HG03025 (cell line): ENCODE measurements around the gene ADD3.
"Not testable (repeated sequence)": the region's sequence is repeated elsewhere in the genome, so short reads cannot be mapped to it uniquely, and the experiment has no call there.

ENCODE experiments used
- ATAC-seq: cut with Tn5 transposase; IDR thresholded peaks from one replicate; pipeline ENCODE4 v1.9.1; 2021; ENCODE audit warnings: mild to moderate bottlenecking, moderate library complexity; ENCODE audit not compliant: unreplicated experiment, low FRiP score

Gene ADD3

DNA sequence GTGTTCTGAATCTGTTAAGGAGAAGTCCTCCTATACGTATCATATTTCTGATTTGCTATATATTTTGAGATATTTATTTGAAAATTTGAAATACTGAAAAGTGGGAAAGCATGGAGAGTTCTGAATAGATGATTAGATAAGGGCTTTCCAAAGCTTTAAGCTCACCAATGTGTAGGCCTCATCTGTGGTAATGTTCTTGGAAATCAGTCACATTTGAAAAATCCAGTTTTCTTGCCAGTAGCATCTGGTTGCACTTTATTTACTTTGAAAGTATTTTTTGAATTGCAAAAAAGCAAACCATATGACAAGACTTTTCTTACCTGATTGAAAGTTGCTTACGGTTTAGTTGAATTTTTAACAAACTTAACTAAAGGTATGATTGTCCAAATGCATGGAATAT lies 21.7 kb downstream of the ADD3 start:
- ATAC-seq = no peak

DNA sequence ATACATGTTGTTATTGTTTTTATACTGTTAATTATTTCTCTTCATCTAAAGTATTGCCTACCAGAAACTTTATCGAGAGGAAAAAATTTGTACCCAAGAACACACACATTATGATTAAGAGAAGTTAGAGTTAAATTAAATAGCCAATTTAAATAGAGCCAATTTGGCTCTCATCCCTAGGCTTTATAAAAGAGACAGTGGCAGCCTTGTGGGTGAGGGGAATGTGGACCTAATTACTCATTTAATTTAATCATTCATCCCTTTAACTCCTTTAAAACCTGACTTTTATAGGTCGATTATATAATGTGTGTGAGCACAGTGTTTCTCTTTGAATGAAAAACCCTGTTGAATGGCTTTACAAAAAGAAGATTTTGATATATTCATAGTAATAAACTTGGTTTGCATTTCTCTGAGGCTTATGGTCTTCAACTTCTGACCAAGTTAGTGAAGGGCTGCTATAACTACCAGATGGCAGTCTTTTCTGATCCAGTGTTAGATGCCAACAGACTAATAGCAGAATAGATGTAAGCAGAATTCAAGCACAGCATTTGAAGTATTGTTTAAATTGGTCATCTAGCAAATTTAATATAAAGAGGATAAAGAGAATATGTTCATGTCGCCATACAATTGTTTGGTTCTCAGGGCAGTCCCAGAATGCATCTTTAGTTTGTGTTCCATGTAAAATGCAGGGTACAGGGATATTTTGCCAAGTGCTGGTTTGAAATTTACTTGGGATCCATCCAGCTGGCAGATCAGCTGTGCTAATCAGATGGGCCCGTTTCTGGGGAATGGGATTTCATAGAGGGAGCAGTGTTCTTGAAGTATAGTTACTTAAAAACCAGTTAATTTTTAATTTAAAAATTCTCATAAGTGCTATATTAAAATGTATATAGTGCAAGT lies 25.3 kb downstream of the ADD3 start:
- ATAC-seq = no peak

DNA sequence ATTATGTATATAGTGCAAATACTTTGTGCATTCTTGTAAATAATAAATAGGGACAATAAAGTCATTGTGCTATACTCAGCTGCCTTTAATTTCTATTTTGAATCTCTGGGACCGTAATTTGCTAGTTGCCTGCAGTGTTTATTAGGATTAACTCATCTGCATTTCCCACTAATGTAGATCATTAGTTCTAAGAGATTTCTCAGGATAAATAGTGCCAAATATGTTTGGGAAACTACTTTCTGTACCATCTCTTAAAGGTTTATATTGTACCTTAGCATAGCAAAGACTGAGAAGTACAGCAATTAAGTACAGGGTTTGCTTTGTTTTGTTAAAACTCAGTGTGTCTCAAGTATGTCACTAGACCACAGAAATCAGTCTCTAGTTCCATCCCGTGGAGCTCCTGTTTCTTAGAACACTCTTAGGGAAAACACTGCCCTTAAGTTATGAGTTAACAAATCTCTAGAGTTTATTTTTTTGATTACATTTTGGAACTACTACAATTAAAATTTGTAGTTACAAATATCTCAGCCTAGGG lies 26.0 kb downstream of the ADD3 start:
- ATAC-seq = no peak

DNA sequence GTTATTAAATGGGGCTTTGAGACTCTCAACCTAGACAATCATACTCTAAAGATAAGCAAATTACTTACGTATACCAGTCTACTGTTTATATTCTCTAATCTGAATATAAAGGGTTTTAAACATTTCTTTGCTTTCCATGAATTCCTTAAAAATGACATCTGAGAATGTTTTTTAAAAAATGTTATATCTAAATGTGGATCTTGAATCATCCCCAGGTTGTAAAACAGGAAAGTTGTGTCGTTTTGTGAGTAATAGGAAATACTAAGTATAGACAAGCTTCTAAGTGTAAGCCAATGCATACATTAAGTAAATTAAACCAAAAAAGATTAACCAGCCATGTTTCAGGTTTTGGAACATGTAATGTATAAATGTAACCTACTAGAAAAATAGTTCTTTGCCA lies 26.8 kb downstream of the ADD3 start:
- no peak for ATAC-seq

DNA sequence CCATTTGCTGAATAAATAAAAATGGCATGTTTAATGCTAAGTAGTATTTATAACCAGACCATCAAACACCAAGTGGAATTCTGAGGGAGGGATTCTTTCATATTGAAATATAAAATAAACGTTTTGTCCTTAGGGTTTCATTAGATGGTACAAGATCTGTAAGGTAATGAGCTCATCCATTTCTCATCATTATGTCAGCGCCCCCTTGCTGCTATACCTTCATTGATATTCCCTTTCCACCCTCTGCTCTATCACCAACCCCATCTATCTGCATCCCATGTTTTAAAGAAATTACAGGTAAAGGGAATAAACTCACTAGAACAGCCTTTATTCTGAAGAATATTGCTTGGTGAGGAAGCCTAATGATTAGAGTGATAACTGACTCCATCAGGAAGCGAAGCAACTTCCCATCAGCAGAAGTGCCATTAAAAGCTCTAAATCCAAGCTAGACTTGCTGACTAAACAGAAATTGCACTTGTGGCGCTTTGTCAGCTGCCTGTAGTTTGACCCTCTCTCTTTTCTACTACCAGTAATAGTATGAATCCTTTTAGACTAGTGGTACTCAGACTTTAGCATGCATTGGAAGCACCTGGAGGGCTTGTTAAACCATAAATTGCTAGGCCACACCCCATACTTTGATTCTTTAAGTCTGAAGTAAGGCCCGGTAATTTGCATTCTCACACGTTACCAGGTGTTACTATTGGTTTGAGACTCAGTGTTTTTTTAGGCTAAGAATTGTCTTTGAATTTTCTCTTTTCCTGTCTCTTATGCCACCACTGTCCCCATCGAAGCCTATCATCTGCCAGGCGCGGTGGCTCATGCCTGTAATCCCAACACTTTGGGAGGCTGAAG lies 27.5 kb downstream of the ADD3 start:
- ATAC-seq = no peak

DNA sequence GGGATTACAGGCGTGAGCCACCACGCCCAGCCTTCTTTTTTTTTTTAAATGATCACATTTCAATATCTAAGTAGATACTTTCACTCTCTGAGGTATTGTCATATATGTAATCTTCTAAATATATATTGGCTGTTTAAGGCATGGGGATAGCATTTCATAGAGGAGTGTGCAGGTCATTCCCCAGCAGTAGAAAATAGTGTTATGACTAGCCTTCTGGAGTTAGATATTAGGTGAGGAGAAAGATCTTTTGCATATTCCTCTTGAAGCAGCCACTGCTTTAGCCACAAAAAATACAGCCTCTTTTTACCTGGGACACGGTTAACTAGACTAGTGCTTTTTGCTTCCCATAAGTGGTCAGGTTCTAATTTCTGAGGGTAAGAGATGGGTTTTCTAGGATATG lies 28.9 kb downstream of the ADD3 start:
- no peak for ATAC-seq

DNA sequence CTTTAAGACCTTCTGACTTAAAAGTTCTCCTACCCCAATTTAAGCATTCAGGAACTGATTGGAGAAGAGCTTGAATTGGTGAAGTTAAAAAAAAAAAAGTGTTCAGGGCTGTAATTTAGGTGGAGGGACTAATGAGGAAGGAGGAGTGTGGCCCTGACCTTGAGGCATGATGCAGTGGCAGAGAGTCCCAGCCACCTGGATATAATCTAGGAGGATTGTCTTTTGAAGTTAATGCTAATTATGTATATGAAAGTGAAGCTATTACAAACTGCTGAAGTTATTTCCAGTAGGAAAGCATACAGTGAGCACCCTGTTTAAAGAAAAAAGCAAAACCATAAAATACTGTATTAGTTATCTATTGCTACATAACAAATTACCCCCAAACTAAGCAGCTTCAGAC lies 31.5 kb downstream of the ADD3 start:
- no peak for ATAC-seq

DNA sequence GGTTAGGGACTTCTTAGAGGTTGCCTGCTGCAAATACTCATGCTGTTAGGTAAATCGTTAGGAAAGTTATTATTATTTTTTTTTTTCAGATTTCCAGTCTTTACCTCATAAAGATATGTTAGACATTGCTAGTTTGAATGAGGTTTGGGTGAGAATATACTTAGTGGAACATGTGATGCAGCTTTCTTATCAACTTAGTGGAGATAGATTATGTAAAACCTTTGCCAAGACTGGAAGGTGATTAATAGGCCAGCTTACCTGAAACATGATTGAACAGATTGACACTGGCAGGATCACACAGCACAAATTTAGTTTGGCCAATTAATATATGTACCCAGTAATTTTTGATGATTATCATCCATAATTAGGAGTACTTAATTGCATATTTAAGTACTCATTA lies 32.3 kb downstream of the ADD3 start:
- ATAC-seq = no peak

DNA sequence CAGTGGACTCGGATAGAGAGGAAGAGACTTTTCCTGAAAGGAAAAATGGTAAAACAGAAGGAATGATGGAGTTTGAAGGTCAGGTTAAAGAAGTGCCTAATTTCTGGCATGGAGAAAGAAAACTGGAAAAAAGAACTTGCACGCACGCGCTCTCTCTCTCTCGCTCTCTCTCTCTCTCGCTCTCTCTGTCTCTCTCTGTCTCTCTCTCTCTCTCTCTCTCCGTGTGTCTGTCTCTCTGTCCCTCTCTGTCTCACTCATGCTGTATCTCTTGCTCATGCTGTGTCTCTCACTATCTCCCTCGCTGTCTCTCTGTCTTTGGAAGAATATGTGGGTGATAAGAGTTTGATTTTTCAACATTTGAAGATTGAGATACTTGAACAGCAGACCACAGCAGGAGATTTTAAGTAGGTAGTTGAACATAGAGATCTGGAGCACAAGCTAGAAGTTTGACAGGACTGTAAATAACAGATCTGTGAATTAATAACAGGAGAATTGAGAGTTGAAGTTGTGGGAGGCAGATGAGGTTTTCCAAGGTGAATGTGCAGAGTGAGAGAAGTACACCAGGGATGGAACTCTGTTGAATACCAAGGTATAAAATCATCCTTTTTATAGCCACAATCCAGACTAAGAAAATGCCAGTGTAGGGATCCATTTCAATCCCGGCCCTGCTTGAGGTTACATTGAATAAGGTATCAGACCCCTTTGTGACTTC lies 33.1 kb downstream of the ADD3 start:
- no peak for ATAC-seq

DNA sequence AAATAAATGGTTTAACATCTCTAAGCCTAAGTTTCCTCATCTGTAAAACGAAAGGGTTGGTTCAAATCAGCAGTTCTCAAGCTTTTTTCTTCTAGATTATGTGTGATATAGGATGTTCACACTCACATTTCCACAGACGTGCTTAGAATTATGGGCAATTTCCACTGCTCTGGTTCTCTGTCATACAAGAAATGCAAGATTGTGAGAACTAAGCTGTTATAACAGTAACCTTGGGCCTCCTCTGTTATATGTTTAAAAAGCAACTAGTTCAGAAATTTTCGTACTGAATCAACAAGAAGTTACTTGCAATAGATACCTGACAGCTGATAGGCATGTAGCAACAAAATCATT lies 33.7 kb downstream of the ADD3 start:
- ATAC-seq = no peak

DNA sequence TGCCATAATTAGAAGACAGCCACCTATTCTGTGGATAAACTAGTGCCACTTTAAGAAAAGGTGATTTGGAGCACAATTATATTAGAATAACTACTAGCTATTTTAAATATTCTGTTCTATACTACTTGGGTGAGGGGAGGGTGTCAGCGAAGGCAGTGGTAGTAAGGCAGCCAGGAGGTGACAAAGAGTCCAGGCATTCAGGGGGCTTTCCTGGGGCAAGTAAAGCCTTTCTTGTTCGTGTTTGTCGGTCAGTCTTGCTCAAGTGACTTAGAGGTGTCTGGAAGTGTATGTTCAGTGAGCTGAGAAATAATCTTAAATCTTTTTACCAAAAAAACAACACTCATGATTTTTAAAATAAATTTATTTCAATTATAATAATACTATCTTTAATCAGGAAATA lies 34.4 kb downstream of the ADD3 start:
- ATAC-seq = no peak

DNA sequence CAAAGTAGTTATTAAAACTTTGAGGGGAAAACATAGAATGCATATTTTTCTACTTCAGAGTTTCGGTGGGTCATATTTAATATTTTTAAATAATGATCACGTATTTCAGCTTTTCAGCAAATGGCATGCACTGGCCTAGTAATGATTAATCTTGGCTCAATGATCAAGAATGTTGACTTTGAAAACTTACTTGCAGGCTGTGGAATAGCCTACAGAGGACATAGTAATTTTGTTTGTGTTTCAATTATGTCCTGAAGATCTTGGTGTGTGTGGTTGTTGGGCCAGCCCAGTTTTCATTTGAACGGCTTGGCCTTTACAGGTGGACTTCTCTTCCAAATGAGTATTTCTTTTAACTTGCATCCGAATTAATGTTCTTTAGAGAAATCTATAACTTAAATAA lies 35.1 kb downstream of the ADD3 start:
- no peak for ATAC-seq

DNA sequence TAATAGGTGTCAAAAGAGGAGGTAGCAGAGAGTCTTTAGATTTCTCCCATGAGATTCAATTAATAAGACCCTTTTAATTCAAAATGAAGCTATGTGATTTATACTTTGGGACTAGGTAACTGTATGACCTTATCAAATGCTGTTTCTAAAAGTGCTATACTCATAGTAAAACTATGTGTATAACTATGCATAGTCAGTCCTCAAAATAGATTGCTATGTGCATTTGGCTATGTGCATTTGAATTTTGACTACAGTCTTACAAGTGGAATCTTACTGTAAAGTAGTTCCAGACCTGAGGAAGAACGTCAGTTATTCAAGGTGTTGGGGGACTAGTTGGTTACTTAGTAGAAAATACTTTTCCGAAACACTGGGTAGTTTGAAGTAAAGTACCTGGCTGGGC lies 36.9 kb downstream of the ADD3 start:
- ATAC-seq = no peak

DNA sequence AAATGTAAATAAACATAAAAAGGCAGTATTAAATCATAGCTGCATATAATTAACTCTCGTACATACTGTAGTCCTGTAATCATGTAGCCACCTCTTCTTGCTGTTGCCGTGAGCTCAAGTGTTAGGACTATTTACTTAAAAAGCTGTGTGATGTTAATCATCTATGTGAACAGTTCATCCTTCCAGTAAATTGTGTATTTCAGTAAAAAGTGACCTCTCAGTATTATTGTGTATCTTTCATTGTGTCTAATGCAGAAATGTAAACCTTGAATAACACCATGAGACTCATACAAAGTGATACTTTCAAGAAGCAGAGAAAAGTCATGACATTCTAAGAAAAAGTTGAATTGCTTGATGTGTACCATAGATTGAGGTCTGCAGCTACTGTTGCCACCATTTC lies 38.0 kb downstream of the ADD3 start:
- ATAC-seq = no peak

DNA sequence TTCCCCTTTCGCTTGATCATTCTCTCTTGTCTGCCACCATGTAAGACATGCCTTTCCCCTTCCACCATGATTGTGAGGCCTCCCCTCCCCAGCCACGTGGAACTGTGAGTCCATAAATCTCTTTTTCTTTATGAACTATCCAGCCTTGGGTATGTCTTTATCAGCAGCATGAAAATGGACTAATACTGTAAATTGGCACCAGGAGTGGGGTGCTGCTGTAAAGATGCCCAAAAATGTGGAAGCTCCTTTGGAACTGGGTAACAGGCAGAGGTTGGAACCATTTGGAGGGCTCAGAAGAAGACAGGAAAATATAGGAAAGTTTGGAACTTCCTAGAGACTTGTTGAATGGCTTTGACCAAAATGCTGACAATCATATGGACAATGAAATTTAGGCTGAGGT lies 40.4 kb downstream of the ADD3 start:
- not testable (repeated sequence) for ATAC-seq

DNA sequence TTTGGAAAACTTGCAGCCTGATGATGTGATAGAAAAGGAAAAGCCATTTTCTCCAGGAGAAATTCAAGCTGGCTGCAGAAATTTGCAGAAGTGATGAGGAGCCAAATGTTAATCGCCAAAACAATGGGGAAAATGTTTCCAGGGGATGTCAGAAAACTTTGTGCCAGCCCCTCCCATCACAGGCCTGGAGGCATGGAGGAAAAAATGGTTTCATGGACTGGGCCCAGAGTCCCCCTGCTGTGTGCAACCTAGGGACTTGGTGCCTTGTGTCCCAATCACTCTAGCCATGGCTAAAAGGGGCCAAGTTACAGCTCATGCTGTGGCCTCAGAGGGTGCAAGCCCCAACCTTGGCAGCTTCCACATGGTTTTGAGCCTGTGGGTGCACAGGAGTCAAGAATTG lies 41.0 kb downstream of the ADD3 start:
- no peak for ATAC-seq

DNA sequence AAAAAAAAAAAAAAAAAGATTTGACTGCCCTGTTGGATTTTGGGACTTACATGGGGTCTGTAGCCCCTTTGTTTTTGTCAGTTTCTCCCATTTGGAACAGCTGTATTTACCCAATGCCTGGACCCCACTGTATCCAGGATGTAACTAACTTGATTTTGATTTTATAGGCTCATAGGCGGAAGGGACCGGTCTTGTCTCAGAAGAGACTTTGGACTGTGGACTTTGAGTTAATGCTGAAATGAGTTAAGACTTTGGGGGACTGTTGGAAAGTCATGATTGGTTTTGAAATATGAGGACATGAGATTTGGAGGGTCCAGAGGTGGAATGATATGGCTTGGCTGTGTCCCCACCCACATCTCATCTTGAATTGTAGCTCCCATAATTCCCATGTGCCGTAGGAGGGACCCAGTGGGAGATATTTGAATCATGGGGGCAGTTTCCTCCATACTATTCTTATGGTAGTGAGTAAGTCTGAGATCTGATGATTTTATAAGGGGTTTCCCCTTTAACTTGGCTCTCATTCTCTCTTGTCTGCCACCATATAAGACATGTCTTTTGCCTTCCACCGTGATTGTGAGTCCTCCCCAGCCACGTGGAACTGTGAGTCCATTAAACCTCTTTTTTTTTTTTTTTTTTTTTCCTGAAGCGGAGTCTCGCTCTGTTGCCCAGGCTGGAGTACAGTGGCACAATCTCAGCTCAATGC lies 42.3 kb downstream of the ADD3 start:
- ATAC-seq = not testable (repeated sequence)

DNA sequence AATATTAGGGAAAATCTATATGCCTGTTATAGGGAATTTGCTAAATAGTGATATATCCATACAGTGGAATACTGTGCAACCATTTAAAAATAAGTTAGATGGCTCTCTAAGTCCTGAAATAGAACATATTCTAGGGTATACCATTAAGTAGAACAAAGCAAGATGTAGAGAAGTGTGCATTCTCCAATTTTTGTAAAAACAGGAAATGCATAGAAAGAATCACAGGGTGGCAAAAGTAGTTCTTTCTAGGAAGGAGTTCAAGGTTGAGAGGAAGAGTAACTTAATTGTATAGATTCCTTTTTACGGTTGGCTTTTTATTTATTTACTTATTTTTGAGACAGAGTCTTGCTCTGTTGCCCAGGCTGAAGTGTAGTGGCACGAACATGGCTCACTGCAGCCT lies 43.7 kb downstream of the ADD3 start:
- ATAC-seq = no peak

DNA sequence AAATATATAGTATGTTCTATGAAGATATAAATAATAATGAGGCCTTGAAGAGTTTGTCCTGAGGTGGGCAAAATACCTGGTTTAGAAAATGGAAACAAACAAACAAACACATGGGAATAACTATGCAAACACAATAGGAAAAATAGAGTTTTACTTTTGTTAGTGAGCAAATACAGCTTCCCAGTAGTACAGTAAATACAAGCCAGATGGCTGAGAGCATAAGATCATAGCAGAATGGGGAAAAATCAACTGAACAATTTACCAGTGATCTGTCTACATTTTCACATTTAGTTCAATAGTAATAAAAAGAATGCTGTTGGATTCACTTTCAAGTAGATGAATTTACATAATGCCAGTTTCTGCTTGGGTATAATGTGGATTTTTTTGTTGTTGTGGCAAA lies 45.1 kb downstream of the ADD3 start:
- ATAC-seq = no peak

DNA sequence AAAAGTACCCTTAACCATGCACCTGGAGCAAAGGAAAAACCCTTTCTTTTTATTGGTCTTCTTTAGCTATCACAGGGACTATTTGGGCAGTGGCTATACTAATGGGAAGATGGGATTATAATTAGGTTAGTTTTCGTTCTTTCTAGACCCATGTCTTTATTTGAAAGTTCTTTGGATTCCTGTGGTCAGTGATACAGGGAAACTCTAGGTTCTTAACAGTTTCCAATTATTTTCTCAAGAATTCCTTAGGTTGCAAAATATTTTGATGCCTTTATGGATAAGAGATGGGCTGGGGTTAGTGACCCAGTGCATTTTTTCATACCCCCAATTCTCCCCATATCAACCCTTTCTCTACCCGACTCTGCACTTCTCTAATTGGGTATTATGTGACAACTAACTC lies 49.0 kb downstream of the ADD3 start:
- no peak for ATAC-seq
